ENCODE results near the gene ZNF699.

- TF ChIP-seq POLR2A (IDR thresholded peaks at IDR 0.05) (no peak), CTCF (IDR thresholded peaks at IDR 0.05) (no peak)
Measured at GRCh38 chr19:9296336-9296735, 13.3 kb downstream of the ZNF699 start.
